Ectodermal cell (in vitro differentiated cells): ENCODE data around the gene RGS17.
A peak's percentile ranks its signal among the peaks of the same experiment; 100 is the strongest.

Source experiments
- H3K27ac ChIP-seq: 2 replicates; pipeline ENCODE4 v1.7.0; 2013; ENCODE audit warnings: mild to moderate bottlenecking, low read depth, low read length; ENCODE audit not compliant: insufficient read depth, poor library complexity, severe bottlenecking
- H3K27me3 ChIP-seq: 2 replicates; pipeline ENCODE4 v1.7.0; 2013; ENCODE audit warnings: mild to moderate bottlenecking, low read length; ENCODE audit not compliant: insufficient read depth, control insufficient read depth, poor library complexity, severe bottlenecking
- H3K36me3 ChIP-seq: one replicate; pipeline ENCODE4 v1.7.0; 2013; ENCODE audit warnings: low read length; ENCODE audit not compliant: control insufficient read depth, insufficient read depth
- H3K4me1 ChIP-seq: one replicate; pipeline ENCODE4 v1.7.0; 2013; ENCODE audit warnings: low read length; ENCODE audit not compliant: control insufficient read depth, insufficient read depth
- H3K4me3 ChIP-seq: 2 replicates; pipeline ENCODE4 v1.7.0; 2013; ENCODE audit warnings: low read depth, low read length, control low read depth; ENCODE audit not compliant: insufficient read depth
- H3K9me3 ChIP-seq: 2 replicates; pipeline ENCODE4 v1.7.0; 2013; ENCODE audit warnings: mild to moderate bottlenecking, low read length, moderate library complexity; ENCODE audit not compliant: control insufficient read depth
- WGBS, 2 experiments: methylation state at CpG; one replicate each; pipeline ENCODE4 v1.1.7; 2013; ENCODE audit warnings: missing lambda C conversion rate in 2 of 2; 5-methylcytosine and 5-hydroxymethylcytosine counted together

The RGS17 gene

GRCh38 chr6:152981989-152982903, 148.8 kb downstream of the RGS17 start:
- 0 to 1% methylated on average over 70 to 71 of the region's 71 CpGs for WGBS, 2 experiments
- peaks cover 32% of the 10 kb centered on the region for H3K4me1 ChIP-seq
- no peak overlapping the region for H3K27ac ChIP-seq
- H3K9me3 ChIP-seq: no peaks in the 10 kb centered on the region
- H3K36me3 ChIP-seq: no peaks in the 10 kb centered on the region
- no peaks in the 10 kb centered on the region for H3K27me3 ChIP-seq
- peak overlapping the region; percentile 88 for H3K4me3 ChIP-seq

- Histone ChIP-seq H3K36me3 (no peaks in the 10 kb centered on the region), H3K27me3 (no peaks in the 10 kb centered on the region), H3K4me3 (peak overlapping the region; percentile 88), H3K27ac (no peak overlapping the region), H3K9me3 (no peaks in the 10 kb centered on the region), H3K4me1 (peaks cover 42% of the 10 kb centered on the region)
- 0% methylated on average over 2 of the region's 2 CpGs for WGBS, 2 experiments
Observed at GRCh38 chr6:152981219-152981618, 149.9 kb downstream of the RGS17 start.

GRCh38 chr6:152980656-152981055, 150.4 kb downstream of the RGS17 start:
- H3K4me1 ChIP-seq: peaks cover 42% of the 10 kb centered on the region
- WGBS, 2 experiments: 88 to 100% methylated on average over 1 of the region's 1 CpG
- no peaks in the 10 kb centered on the region for H3K9me3 ChIP-seq
- H3K27ac ChIP-seq: no peak overlapping the region
- no peaks in the 10 kb centered on the region for H3K36me3 ChIP-seq
- H3K4me3 ChIP-seq: peak overlapping the region; percentile 88
- H3K27me3 ChIP-seq: no peaks in the 10 kb centered on the region

GRCh38 chr6:152979116-152979515, 152.0 kb downstream of the RGS17 start:
- Histone ChIP-seq H3K27me3 (no peaks in the 10 kb centered on the region), H3K36me3 (peaks cover 7% of the 10 kb centered on the region), H3K4me3 (no peak overlapping the region), H3K27ac (no peak overlapping the region), H3K4me1 (peaks cover 32% of the 10 kb centered on the region), H3K9me3 (no peaks in the 10 kb centered on the region)
- 90 to 93% methylated on average over 1 of the region's 1 CpG for WGBS, 2 experiments

- H3K27ac ChIP-seq: no peak overlapping the region
- peaks cover 32% of the 10 kb centered on the region for H3K4me1 ChIP-seq
- H3K36me3 ChIP-seq: peaks cover 12% of the 10 kb centered on the region
- WGBS, 2 experiments: 88 to 96% methylated on average over 2 of the region's 3 CpGs
- no peaks in the 10 kb centered on the region for H3K27me3 ChIP-seq
- no peak overlapping the region for H3K4me3 ChIP-seq
- no peaks in the 10 kb centered on the region for H3K9me3 ChIP-seq
Observed at GRCh38 chr6:152978058-152978457, 153.0 kb downstream of the RGS17 start.

- Histone ChIP-seq H3K36me3 (peaks cover 15% of the 10 kb centered on the region), H3K27me3 (no peaks in the 10 kb centered on the region), H3K4me3 (no peak overlapping the region), H3K4me1 (peaks cover 32% of the 10 kb centered on the region), H3K27ac (no peak overlapping the region), H3K9me3 (no peaks in the 10 kb centered on the region)
Observed at GRCh38 chr6:152977556-152977955, 153.5 kb downstream of the RGS17 start.

GRCh38 chr6:152976749-152977148, 154.3 kb downstream of the RGS17 start:
- Histone ChIP-seq H3K9me3 (no peaks in the 10 kb centered on the region), H3K36me3 (peaks cover 23% of the 10 kb centered on the region)
- 88 to 90% methylated on average over 1 of the region's 1 CpG for WGBS, 2 experiments

GRCh38 chr6:152975204-152975915, 155.7 kb downstream of the RGS17 start:
- no peak overlapping the region for H3K4me3 ChIP-seq
- H3K9me3 ChIP-seq: no peaks in the 10 kb centered on the region
- no peak overlapping the region for H3K27ac ChIP-seq
- peaks cover 32% of the 10 kb centered on the region for H3K36me3 ChIP-seq
- H3K27me3 ChIP-seq: no peaks in the 10 kb centered on the region
- peaks cover 31% of the 10 kb centered on the region for H3K4me1 ChIP-seq
- WGBS, 2 experiments: 92 to 98% methylated on average over 4 of the region's 4 CpGs

More at GRCh38 chr6:152976749-152977148, 154.3 kb downstream of the RGS17 start:
- Histone ChIP-seq H3K4me1 (peaks cover 32% of the 10 kb centered on the region), H3K27me3 (no peaks in the 10 kb centered on the region), H3K4me3 (no peak overlapping the region), H3K27ac (no peak overlapping the region)

- H3K9me3 ChIP-seq: no peaks in the 10 kb centered on the region
- no peak overlapping the region for H3K4me3 ChIP-seq
- no peaks in the 10 kb centered on the region for H3K27me3 ChIP-seq
- 96 to 100% methylated on average over 1 of the region's 1 CpG for WGBS, 2 experiments
- H3K27ac ChIP-seq: no peak overlapping the region
- peaks cover 23% of the 10 kb centered on the region for H3K4me1 ChIP-seq
- peaks cover 41% of the 10 kb centered on the region for H3K36me3 ChIP-seq
Observed at GRCh38 chr6:152973916-152974315, 157.2 kb downstream of the RGS17 start.

GRCh38 chr6:152969688-152970418, 161.2 kb downstream of the RGS17 start:
- Histone ChIP-seq H3K36me3 (peaks cover 37% of the 10 kb centered on the region), H3K9me3 (no peaks in the 10 kb centered on the region), H3K27ac (no peak overlapping the region), H3K4me3 (no peak overlapping the region), H3K4me1 (no peaks in the 10 kb centered on the region), H3K27me3 (no peaks in the 10 kb centered on the region)
- 95 to 98% methylated on average over 5 to 6 of the region's 6 CpGs for WGBS, 2 experiments
